Erythroblast (primary cell): Measurements from ENCODE around the gene KIRREL3.

Experiments
- GATA1 ChIP-seq: IDR thresholded peaks from 2 replicates; pipeline ENCODE4 v1.6.1; 2011; ENCODE audit warnings: low read depth, mild to moderate bottlenecking, control low read depth, low read length, moderate library complexity
- POLR2A ChIP-seq: IDR thresholded peaks from 2 replicates; pipeline ENCODE4 v1.6.1; 2011; ENCODE audit warnings: mild to moderate bottlenecking, low read length

DNA sequence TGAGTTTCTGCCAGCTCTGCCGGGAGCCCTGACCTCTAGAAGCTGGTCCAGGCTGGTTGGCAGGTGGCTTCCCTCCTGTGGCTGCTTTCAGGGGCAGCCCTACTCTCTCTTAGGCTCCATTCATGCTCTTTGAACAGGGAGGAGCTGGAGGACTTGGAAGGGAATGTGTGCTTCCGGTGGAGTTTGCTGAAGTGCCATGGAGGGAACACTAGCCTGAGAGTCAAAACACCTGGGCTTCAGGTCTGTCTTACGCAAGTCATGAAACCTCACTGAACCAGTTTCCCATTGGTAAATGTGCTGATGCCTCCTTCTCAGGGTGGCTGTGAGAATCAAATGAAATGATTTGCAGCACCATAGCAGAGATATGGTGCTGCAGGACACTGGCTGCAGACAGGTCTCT, 224.5 kb downstream of the KIRREL3 start:
- TF ChIP-seq POLR2A (no peak), GATA1 (no peak)
